Activated naive CD4-positive, alpha-beta T cell treated with anti-CD3 and anti-CD28 coated beads, Interleukin-2, amount 50 U/mL, for 72 hours (primary cell): Measurements from ENCODE around the gene TSPYL1. TPM values are rescaled to one million over a fixed set of nuclear protein-coding genes. Genes with fewer than 3 reads are reported as not detected.

Experiments used
- ATAC-seq, 2 donors: fragments of 150-1000 bp; cut with Tn5 transposase; 2 replicates each; pipeline ENCODE4 v1.10.0; 2021; ENCODE audit warnings: mild to moderate bottlenecking in 2 of 2, moderate library complexity in 2 of 2
- DNase-seq, 2 donors: peaks; one replicate each; pipeline ENCODE4 v3.0.0; 2021 to 2022; ENCODE audit warnings: low spot score in 2 of 2
- H3K27ac Mint-ChIP-seq, 2 donors: one replicate each; pipeline ENCODE4 v1.8.0; 2022; ENCODE audit warnings: mild to moderate bottlenecking in 2 of 2, mixed read lengths in 2 of 2
- H3K36me3 Mint-ChIP-seq, 2 donors: one replicate each; pipeline ENCODE4 v1.8.0; 2022; ENCODE audit warnings: mixed read lengths in 2 of 2
- H3K9me3 Mint-ChIP-seq, 2 donors: one replicate each; pipeline ENCODE4 v1.8.0; 2022; ENCODE audit warnings: mixed read lengths in 2 of 2
- total RNA-seq, 2 donors: library from RNA; stranded (reverse); gene quantifications; one replicate each; pipeline ENCODE4 v1.2.3, GENCODE V29; 2022

Gene TSPYL1
- total RNA-seq, 2 donors from 2014 or later: 35.9 to 59.2 TPM

DNA sequence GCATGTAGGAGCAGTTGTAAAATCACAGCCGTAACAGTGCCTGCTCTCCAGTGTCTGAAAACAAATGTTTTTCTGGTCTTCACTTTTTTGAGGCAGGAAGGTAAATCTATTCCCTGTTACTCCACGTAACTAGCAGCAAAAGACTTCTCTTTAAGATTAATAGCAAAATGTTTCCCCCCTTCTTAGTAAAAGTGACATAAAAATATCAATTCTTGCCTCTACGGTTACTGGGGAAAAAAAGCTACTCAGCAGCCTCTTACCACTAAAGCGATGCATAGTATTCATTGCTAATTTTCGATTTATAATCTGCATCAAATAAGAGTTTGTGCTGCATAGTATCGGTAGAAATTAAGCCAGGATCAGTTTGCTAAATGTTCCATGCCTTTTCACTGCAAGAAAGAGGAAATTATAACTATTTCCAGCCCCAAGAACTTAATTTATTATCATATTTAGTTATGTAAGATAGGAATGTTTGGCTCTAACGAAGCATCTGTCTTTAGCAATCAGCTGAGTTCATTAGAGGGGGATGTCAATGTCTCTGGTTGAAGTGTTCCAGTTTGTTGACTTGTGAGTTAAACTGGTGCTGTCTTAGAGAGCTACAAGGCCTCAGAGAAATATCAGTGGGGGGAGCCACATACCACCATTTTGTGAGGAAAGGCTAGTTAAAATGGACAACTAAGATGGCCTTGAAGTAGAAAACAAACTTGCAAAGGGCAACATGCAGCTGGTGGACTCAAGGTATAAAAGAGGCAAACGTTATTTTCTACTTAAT, 617 bp upstream of the TSPYL1 start:
- H3K27ac Mint-ChIP-seq: peak overlapping the region; percentile 99 to 100
- DNase-seq (no peak), ATAC-seq (no peak)
- H3K9me3 Mint-ChIP-seq: no peaks in the 10 kb centered on the region
- peaks cover 31 to 39% of the 10 kb centered on the region in 2 donors for H3K36me3 Mint-ChIP-seq

DNA sequence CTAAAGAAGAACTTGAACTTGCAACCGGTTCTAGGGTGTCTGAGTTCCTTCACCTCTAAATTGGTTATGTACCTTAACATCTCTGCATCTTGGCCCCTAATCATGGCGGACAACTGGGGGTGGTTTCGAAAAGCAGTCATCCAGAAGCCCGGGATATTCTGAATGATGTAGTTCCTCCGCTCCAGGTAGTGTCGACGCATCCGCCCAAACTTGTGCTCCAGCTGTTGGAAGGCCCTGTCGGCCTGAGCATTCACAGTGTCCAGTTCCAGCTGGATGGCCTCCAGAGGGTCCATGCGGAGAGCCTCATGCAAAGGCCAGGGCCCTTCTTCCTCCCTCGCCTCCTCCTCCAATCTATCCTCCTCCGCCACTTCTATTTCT, 887 bp downstream of the TSPYL1 start:
- Mint-ChIP-seq H3K27ac (peak overlapping the region; percentile 99 to 100), H3K36me3 (peaks cover 37 to 39% of the 10 kb centered on the region in 2 donors), H3K9me3 (no peaks in the 10 kb centered on the region)
- DNase-seq (peak in 1 of 2 donors; percentile 16), ATAC-seq (peak; percentile 5)

DNA sequence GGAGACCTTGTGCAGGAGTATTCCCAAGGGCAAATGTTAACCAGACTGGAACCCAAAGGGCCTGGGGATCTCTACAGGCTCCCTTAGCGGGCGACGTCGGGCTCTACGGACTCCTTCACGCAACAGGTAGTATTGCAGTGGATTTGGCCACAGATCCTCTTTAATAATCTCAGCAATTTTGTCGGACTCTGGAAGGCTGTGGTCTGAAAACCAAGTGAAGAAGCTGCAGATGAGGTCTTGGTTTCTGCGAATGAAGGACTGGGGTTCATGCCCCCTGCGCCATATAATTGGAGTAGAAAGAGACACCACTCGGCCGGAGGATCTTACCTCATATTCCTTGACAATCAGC, 1.3 kb downstream of the TSPYL1 start:
- no peak for DNase-seq

DNA sequence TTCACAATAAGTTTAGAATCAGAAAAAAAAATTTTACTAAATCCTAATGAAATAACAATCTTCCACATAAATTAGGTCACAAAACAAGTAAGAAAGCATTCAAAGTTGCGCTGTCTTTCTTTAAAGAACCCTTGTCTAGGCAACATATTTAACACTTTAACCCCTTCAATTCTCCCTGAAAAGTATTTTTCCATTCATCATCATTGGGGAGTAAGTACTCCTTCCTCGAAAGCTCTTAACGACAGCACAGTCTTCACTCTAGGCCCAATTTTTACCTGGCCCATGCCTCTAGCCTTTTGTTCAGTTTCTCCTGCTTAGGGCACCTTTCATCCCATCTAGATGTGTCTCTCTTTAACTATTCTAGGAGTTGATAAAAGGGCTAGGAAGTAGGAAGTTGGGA, 2.6 kb downstream of the TSPYL1 start:
- Mint-ChIP-seq H3K27ac (peak overlapping the region; percentile 96 to 99), H3K9me3 (no peaks in the 10 kb centered on the region), H3K36me3 (peaks cover 37 to 39% of the 10 kb centered on the region in 2 donors)
- DNase-seq (no peak), ATAC-seq (no peak)

More for the DNA sequence above, 1.3 kb downstream of the TSPYL1 start:
- no peaks in the 10 kb centered on the region for H3K9me3 Mint-ChIP-seq
- no peak for ATAC-seq
- peaks cover 37 to 39% of the 10 kb centered on the region in 2 donors for H3K36me3 Mint-ChIP-seq
- peak overlapping the region; percentile 99 to 100 for H3K27ac Mint-ChIP-seq

DNA sequence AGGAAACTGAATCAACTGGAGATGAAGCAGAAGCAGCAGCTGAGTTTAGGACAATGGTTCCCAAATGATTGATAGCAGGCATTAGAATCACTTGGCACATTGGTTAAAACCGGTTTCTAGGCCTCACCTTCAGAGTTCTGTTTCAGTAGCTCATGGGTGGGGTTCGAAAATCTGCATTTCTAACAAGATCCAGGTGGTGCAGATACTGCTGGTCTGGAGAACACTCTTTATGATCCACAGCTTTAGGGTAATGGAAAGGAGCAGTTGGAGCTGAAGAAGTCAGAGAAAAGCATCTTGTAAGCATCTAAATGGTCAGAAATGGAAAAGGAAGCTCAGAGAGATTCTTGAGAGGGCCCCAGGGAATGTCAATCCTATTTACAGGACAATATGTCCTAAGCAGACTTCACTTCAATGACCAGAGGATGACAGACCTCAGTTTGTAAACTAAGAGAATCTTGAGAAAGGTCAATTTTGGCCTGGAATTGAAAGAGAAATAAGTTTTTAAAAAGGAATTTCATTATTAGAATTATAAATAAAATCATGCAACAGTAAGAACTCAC, 8.5 kb downstream of the TSPYL1 start:
- no peak for ATAC-seq
- no peak for DNase-seq
- no peaks in the 10 kb centered on the region for H3K9me3 Mint-ChIP-seq
- H3K36me3 Mint-ChIP-seq: peaks cover 5 to 7% of the 10 kb centered on the region in 2 donors
- H3K27ac Mint-ChIP-seq: no peak overlapping the region

DNA sequence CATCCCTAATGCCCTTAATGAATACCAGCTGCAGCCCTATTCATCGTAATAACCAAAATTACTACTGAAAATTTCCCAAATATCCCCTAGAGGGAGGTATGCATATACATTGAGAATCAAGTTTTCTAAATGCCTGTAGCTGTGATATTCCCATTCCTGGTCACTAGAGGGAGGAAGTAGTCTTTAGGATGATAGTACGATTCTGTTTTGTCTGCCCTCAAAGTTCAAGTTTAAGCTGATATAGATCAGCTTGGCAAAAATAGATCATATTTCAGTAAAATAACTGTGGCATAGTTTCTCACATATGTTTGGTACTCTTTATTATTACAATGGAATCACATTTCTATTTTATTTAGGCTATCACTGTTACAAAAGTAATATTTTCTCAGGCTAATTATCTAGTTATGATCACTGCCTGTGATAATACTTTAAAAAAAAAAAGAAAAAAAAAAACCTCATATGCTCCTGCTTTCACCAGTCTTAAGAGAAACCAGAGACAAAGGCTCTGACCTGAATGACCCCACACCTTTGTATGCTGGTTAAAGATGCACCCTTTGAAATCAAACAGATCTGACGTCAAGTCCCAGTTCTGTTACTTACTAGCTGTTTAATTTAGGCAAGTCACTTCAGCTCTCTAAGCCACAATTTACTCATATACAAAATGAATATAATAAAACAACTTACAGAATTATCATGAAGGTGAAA, 11.0 kb downstream of the TSPYL1 start:
- Mint-ChIP-seq H3K36me3 (peaks cover 11 to 15% of the 10 kb centered on the region in 2 donors), H3K9me3 (no peaks in the 10 kb centered on the region), H3K27ac (no peak overlapping the region)
- DNase-seq (no peak), ATAC-seq (peak; percentile 58 to 61)

DNA sequence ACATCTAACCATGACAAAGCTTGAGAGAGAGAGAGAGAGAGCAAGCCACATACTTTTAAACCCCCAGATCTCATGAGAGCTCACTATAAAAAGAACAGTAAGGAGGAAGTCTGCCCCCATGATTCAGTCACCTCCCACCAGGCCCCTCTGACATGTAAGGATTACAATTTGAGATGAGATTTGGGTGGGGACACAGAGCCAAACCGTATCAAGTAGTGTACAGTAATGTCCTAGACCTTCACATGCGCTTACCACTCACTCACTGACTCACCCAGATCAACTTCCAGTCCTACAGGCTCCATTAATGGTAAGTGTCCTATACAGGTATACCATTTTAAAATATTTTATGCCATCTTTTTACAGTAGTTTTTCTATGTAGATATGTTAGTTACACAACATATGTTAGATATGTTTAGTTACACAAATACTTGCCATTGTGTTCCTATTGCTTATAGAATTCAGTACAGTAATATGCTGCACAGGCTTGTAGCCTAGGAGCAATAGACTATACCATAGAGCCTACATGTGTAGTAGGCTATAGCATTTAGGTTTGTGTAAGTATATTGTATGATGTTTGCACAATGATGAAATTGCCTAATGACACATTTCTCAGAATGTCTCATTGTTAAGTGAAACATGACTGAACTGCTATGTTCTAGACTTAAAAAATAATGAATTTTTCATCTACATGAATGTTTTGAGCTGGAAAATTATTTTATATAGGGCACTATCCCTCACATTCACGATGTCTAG, 11.7 kb downstream of the TSPYL1 start:
- H3K36me3 Mint-ChIP-seq: peaks cover 18 to 21% of the 10 kb centered on the region in 2 donors
- H3K9me3 Mint-ChIP-seq: peaks cover 0 to 5% of the 10 kb centered on the region in 2 donors
- H3K27ac Mint-ChIP-seq: no peak overlapping the region
- ATAC-seq: peak; percentile 52 to 55
- no peak for DNase-seq

DNA sequence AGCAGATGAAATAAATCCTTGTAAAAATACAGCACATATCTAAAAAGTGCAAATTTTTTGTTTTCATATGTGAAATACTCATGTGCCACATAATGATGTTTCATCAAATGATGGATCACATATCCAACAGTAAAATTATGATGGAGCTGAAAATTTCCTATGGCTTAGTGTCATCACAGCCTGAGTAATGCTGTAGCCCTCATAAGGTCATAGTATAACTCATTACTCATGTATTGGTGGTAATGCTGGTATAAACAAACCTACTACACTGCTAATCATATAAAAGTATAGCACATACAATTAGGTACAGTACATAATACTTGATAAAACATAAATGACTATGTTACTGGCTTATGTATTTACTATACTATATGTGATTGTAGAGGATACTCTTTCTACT, 12.9 kb downstream of the TSPYL1 start:
- peaks cover 26 to 33% of the 10 kb centered on the region in 2 donors for H3K36me3 Mint-ChIP-seq
- peaks cover 0 to 8% of the 10 kb centered on the region in 2 donors for H3K9me3 Mint-ChIP-seq
- H3K27ac Mint-ChIP-seq: no peak overlapping the region
- DNase-seq (no peak), ATAC-seq (peak; percentile 36 to 42)

DNA sequence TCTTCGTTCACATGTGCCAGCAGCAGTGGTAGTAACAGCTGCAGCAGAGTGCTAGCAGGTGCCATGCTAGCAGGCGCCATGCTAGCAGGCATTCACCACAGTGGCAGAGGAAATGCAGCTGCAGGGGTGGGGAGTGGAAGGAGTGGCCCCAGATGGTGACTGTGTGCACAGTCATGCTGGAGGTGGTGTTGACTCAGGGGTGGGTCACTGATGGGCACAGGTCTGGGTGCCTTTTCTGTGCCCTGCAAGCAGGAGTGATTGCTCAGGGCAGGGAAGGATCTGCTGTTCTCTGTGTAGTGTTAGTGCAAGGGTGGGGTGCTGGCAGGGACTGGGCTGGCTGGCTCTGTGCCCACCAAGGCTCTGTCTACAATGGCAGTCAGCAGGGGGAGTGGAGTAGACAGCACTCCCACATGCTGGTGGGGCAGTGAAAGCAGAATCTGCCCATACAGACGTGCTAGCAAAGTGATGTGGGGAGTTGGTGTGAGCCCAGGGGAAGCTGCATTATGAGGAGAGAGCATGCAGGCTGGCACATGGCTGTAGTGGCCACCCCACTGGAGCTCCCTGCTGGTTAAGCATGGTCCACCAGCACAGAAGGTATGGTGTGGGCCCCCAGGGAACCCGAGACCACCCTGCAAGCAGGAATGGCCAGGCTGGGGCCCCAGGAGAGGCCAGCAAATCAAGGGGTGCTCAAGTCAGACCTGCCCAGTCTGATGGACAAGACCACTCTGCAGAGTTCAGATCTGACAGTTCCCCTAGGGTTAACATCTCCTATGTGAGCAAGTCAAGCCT, 14.5 kb downstream of the TSPYL1 start:
- ATAC-seq (peak; percentile 27 to 41), DNase-seq (no peak)
- H3K27ac Mint-ChIP-seq: peak overlapping the region in 1 of 2 donors; percentile 58
- H3K36me3 Mint-ChIP-seq: peaks cover 26 to 42% of the 10 kb centered on the region in 2 donors
- peaks cover 0 to 8% of the 10 kb centered on the region in 2 donors for H3K9me3 Mint-ChIP-seq

DNA sequence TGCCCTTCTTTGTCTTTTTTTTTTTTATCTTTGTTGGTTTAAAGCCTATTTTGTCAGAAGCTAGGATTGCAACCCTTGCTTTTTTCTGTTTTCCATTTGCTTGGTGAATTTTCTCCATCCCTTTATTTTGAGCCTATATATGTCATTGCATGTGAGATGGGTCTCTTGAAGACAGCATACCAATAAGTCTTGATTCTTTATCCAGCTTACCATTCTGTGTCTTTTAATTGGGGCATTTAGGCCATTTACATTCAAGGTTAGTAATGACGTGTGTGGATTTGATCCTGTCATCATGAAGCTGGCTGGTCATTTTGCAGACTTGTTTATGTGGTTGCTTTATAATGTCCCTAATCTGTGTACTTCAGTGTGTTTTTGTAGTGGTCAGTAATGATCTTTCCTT, 16.4 kb downstream of the TSPYL1 start:
- H3K9me3 Mint-ChIP-seq: peaks cover 0 to 8% of the 10 kb centered on the region in 2 donors
- no peak overlapping the region for H3K27ac Mint-ChIP-seq
- no peak for ATAC-seq
- H3K36me3 Mint-ChIP-seq: peaks cover 26 to 43% of the 10 kb centered on the region in 2 donors
- DNase-seq: no peak

DNA sequence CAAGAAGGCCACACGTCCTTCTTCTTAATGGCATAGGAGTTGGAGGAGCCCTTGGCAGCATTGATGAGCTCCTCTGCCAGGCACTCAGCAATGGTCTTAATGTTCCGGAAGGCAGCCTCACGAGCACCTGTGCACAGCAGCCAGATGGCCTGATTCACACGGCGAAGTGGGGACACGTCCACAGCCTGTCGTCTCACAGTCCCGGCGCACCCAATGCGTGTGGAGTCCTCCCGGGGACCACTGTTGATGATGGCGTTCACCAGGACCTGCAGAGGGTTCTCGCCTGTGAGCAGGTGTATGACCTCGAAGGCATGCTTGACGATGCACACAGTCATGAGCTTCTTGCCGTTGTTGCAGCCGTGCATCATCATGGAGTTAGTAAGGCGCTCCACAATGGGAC, 21.2 kb downstream of the TSPYL1 start:
- H3K36me3 Mint-ChIP-seq: peaks cover 13 to 27% of the 10 kb centered on the region in 2 donors
- ATAC-seq: no peak
- no peak overlapping the region for H3K27ac Mint-ChIP-seq
- DNase-seq: no peak
- peaks cover 0 to 8% of the 10 kb centered on the region in 2 donors for H3K9me3 Mint-ChIP-seq

DNA sequence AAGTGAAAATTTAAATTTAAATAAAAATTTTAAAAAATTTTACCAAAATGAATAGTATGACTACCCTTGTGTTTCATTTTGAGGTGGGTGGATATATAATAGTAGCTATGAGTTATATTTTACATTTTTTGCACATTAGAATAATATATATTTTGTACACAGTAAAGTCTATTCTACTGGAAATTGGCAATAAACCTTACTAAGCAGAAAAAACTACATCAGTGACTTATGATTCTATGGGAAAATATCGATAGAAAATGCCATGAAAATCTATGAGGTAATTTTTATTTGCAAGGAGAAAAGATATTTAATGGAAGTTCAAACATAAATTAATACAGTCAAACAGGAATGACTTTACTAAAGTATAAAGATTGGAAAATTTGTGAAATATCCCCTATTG, 23.0 kb downstream of the TSPYL1 start:
- peaks cover 0 to 3% of the 10 kb centered on the region in 2 donors for H3K9me3 Mint-ChIP-seq
- ATAC-seq (no peak), DNase-seq (no peak)
- no peak overlapping the region for H3K27ac Mint-ChIP-seq
- peaks cover 8% of the 10 kb centered on the region in 2 donors for H3K36me3 Mint-ChIP-seq

DNA sequence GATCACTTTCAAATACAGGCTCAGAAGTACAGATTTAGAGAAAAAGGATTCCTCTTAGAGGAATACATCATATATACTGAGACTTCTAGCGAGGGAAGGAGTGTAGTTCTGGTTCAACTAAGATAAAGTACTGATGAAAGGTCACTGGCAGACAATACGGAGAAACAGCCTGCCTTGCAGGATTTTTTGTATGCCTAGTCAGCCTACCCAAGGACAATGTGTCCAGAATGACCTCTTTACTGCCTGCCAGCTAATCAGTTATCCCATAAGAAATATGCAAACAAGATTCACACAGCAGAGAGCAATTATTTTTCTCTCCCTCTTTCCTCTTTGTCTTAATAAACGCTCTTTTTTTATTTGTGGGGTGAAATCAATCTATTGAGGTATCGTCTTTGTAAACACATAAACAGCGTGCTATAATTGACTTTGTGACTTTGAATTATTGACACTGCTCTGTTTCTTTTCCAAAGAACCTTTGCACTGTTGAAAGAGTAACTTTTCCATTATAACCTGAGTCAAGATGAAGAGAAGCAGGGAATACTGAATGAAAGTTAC, 24.4 kb downstream of the TSPYL1 start:
- Mint-ChIP-seq H3K27ac (no peak overlapping the region), H3K9me3 (peaks cover 0 to 3% of the 10 kb centered on the region in 2 donors), H3K36me3 (peaks cover 9 to 18% of the 10 kb centered on the region in 2 donors)
- DNase-seq (no peak), ATAC-seq (no peak)

DNA sequence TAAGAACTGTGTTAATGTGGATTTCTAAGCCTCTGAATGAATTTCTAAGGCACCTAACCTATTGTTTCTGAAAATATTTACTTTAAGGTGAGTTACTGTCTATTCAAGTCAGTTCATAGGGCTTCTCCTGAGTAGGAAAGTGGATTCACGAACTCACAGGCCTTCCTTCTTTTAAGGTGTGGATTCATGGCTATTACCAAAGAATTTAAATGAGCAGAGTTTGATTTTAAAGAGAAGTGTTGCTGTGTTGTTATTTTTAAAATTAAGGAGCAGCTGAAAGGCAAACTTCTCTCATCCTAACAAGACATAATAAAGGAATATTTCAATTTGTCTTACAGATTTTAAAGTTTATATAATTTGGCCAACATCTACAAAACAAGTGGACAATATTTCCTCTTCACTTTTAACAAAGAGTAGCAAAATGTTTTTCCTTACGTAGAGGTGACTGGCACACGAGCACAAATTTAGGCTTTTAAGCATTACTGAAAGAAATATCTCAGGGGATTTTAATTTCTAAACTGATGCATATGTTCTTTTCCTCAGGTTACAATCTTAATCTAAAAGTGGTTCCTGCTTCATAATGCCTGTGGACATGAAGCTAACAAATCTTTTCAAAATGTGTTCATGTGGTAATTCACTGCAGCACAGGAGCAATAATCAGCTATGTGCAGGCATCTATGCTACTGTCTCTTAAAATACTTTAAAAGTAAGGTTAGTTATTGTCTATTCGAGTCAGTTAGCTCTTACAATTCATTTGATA, 25.3 kb downstream of the TSPYL1 start:
- peak in 1 of 2 donors; percentile 21 for ATAC-seq
- no peak for DNase-seq
- H3K27ac Mint-ChIP-seq: no peak overlapping the region

More for the DNA sequence above, 25.3 kb downstream of the TSPYL1 start:
- Mint-ChIP-seq H3K9me3 (peaks cover 0 to 3% of the 10 kb centered on the region in 2 donors), H3K36me3 (peaks cover 8 to 23% of the 10 kb centered on the region in 2 donors)
